Esophagus squamous epithelium (tissue), 4 donors: ENCODE data around the gene CDKN2A.

ENCODE experiments used
- POLR2A ChIP-seq, 4 donors: fragments of 450-650 bp; IDR thresholded peaks; one replicate each; pipeline ENCODE4 v1.6.1; 2017; ENCODE audit warnings: antibody characterized with exemption in 4 of 4, mild to moderate bottlenecking in 4 of 4, moderate library complexity in 3 of 4
- TF ChIP-seq, protein P1 (sequence below), 6 experiments: fragments of 450-650 bp in 4 of 6; fragments of 200-600 bp in 2 of 6; sonication (generic) in 2 of 6; IDR thresholded peaks; one replicate each; pipeline ENCODE4 v1.5.1; 2016 to 2019; ENCODE audit warnings: antibody characterized with exemption in 6 of 6, mild to moderate bottlenecking in 4 of 6, moderate library complexity in 4 of 6

DNA sequence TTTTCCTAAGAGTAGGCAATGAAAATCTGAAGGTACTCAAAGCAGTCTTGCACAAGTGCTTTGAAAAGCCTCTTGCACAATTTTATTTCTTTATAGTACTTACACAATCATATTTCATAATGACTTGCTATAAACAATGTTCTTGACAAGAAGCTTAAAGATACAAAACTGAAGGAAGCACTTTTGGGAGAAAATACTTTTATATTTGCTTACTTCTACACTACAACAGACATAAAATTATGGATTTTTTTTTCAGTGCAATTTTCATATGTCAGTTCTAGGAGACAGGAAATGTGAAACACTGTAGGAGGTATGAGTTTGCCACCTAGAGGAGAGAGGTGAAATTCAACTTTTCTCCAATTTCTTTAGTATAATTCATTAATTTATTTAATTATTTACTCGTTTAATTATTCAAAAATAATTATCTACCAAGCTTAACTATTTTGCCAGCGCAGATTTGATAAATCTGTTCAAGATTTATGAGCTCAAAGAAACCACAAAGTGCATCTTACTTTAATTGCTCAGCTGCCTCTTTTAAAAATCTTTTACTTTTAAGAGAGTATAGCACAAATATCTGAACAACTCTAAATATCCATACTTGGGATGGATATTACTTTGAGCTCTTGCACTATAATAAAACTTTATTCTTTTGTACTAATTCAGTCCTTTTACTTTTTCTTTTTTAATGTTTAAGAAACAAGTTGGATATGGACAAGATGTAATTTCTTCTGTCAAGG lies 43.9 kb upstream of the CDKN2A start:
- no peak for TF ChIP-seq POLR2A (IDR thresholded peaks at IDR 0.05)
- TF ChIP-seq, protein P1, sequence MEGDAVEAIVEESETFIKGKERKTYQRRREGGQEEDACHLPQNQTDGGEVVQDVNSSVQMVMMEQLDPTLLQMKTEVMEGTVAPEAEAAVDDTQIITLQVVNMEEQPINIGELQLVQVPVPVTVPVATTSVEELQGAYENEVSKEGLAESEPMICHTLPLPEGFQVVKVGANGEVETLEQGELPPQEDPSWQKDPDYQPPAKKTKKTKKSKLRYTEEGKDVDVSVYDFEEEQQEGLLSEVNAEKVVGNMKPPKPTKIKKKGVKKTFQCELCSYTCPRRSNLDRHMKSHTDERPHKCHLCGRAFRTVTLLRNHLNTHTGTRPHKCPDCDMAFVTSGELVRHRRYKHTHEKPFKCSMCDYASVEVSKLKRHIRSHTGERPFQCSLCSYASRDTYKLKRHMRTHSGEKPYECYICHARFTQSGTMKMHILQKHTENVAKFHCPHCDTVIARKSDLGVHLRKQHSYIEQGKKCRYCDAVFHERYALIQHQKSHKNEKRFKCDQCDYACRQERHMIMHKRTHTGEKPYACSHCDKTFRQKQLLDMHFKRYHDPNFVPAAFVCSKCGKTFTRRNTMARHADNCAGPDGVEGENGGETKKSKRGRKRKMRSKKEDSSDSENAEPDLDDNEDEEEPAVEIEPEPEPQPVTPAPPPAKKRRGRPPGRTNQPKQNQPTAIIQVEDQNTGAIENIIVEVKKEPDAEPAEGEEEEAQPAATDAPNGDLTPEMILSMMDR (IDR thresholded peaks at IDR 0.05) = peak in 5 of 6 experiments; percentile 25 to 64 (median 48)
